Measurements from ENCODE around the gene MIPOL1.

The MIPOL1 gene

GRCh38 chr14:37397941-37398215 lies 200.1 kb downstream of the MIPOL1 start:
- H3K4me3 ChIP-seq (ENCODE audit: low read depth, low read length, poor library complexity, severe bottlenecking), result no peak overlapping the region
- no peaks in the 10 kb centered on the region for H3K9me3 ChIP-seq (ENCODE audit: low read length)
- H3K27me3 ChIP-seq (ENCODE audit: insufficient read depth, low read length), result no peaks in the 10 kb centered on the region
- H2AFZ ChIP-seq (ENCODE audit: low read length), result no peak overlapping the region
- no peaks in the 10 kb centered on the region for H3F3A ChIP-seq (ENCODE audit: insufficient read depth, low read length)
- no peak overlapping the region for H3K9ac ChIP-seq (ENCODE audit: low read length)
- no peaks in the 10 kb centered on the region for H3K36me3 ChIP-seq (ENCODE audit: insufficient read depth, low read length)
- H3K9me2 ChIP-seq (ENCODE audit: low read depth, low read length), result no peaks in the 10 kb centered on the region
- H4K20me1 ChIP-seq (ENCODE audit: insufficient read depth, low read length), result no peaks in the 10 kb centered on the region
- H3K79me2 ChIP-seq (ENCODE audit: insufficient read depth, low read length), result no peaks in the 10 kb centered on the region
- H3K4me1 ChIP-seq (ENCODE audit: insufficient read depth, low read length, severe bottlenecking), result no peaks in the 10 kb centered on the region
- H3K4me2 ChIP-seq (ENCODE audit: low read length), result no peak overlapping the region
- H3K27ac ChIP-seq (ENCODE audit: low read depth, low read length, poor library complexity, severe bottlenecking), result no peak overlapping the region
- TF ChIP-seq EZH2 (IDR thresholded peaks at IDR 0.05; ENCODE audit: borderline replicate concordance, low read length) (no peak), CTCF (IDR thresholded peaks at IDR 0.05; ENCODE audit: low read length) (no peak)

GRCh38 chr14:37399517-37399916 lies 201.8 kb downstream of the MIPOL1 start:
- Histone ChIP-seq H3K4me1 (ENCODE audit: insufficient read depth, low read length, severe bottlenecking) (no peaks in the 10 kb centered on the region), H3K9me3 (ENCODE audit: low read length) (no peaks in the 10 kb centered on the region), H3K9ac (ENCODE audit: low read length) (no peak overlapping the region), H3K27ac (ENCODE audit: low read depth, low read length, poor library complexity, severe bottlenecking) (no peak overlapping the region), H3K9me2 (ENCODE audit: low read depth, low read length) (no peaks in the 10 kb centered on the region), H3K4me2 (ENCODE audit: low read length) (no peak overlapping the region), H2AFZ (ENCODE audit: low read length) (no peak overlapping the region), H3K36me3 (ENCODE audit: insufficient read depth, low read length) (no peaks in the 10 kb centered on the region), H4K20me1 (ENCODE audit: insufficient read depth, low read length) (no peaks in the 10 kb centered on the region), H3K27me3 (ENCODE audit: insufficient read depth, low read length) (no peaks in the 10 kb centered on the region), H3K79me2 (ENCODE audit: insufficient read depth, low read length) (no peaks in the 10 kb centered on the region), H3F3A (ENCODE audit: insufficient read depth, low read length) (no peaks in the 10 kb centered on the region), H3K4me3 (ENCODE audit: low read depth, low read length, poor library complexity, severe bottlenecking) (no peak overlapping the region)
- no peak for TF ChIP-seq CTCF (IDR thresholded peaks at IDR 0.05; ENCODE audit: low read length)
- no peak for TF ChIP-seq EZH2 (IDR thresholded peaks at IDR 0.05; ENCODE audit: borderline replicate concordance, low read length)

GRCh38 chr14:37401093-37401492 lies 203.4 kb downstream of the MIPOL1 start:
- H3K4me3 ChIP-seq (ENCODE audit: low read depth, low read length, poor library complexity, severe bottlenecking), result no peak overlapping the region
- no peaks in the 10 kb centered on the region for H3K27me3 ChIP-seq (ENCODE audit: insufficient read depth, low read length)
- no peak overlapping the region for H3K27ac ChIP-seq (ENCODE audit: low read depth, low read length, poor library complexity, severe bottlenecking)
- TF ChIP-seq EZH2 (IDR thresholded peaks at IDR 0.05; ENCODE audit: borderline replicate concordance, low read length) (no peak), CTCF (IDR thresholded peaks at IDR 0.05; ENCODE audit: low read length) (no peak)
- no peaks in the 10 kb centered on the region for H3K4me1 ChIP-seq (ENCODE audit: insufficient read depth, low read length, severe bottlenecking)
- no peaks in the 10 kb centered on the region for H4K20me1 ChIP-seq (ENCODE audit: insufficient read depth, low read length)
- no peaks in the 10 kb centered on the region for H3K79me2 ChIP-seq (ENCODE audit: insufficient read depth, low read length)
- no peaks in the 10 kb centered on the region for H3K36me3 ChIP-seq (ENCODE audit: insufficient read depth, low read length)
- no peaks in the 10 kb centered on the region for H3F3A ChIP-seq (ENCODE audit: insufficient read depth, low read length)
- H3K9ac ChIP-seq (ENCODE audit: low read length), result no peak overlapping the region
- H3K9me3 ChIP-seq (ENCODE audit: low read length), result no peaks in the 10 kb centered on the region
- no peak overlapping the region for H2AFZ ChIP-seq (ENCODE audit: low read length)
- H3K4me2 ChIP-seq (ENCODE audit: low read length), result no peak overlapping the region
- H3K9me2 ChIP-seq (ENCODE audit: low read depth, low read length), result no peaks in the 10 kb centered on the region
